HCT116 (cell line): ENCODE results near the gene MADCAM1.

Experiments
- EZH2phosphoT487 ChIP-seq: fragments of 200-600 bp; IDR thresholded peaks from 2 replicates; pipeline ENCODE4 v1.6.1; 2018; ENCODE audit warnings: antibody characterized with exemption, borderline replicate concordance
- POLR2A ChIP-seq: IDR thresholded peaks from 2 replicates; pipeline ENCODE4 v1.7.0; 2011; ENCODE audit warnings: borderline replicate concordance; ENCODE audit not compliant: insufficient read depth, insufficient read length; ENCODE audit errors: extremely low read depth
- ZFX ChIP-seq: fragments of 450-650 bp; IDR thresholded peaks from 2 replicates; pipeline ENCODE4 v1.6.1; 2017

- no peak for TF ChIP-seq ZFX
- no peak for TF ChIP-seq EZH2phosphoT487
- TF ChIP-seq POLR2A = no peak
Observed at GRCh38 chr19:517721-518597, 21.7 kb downstream of the MADCAM1 start.
